ENCODE data around the gene WFIKKN2.

DNA sequence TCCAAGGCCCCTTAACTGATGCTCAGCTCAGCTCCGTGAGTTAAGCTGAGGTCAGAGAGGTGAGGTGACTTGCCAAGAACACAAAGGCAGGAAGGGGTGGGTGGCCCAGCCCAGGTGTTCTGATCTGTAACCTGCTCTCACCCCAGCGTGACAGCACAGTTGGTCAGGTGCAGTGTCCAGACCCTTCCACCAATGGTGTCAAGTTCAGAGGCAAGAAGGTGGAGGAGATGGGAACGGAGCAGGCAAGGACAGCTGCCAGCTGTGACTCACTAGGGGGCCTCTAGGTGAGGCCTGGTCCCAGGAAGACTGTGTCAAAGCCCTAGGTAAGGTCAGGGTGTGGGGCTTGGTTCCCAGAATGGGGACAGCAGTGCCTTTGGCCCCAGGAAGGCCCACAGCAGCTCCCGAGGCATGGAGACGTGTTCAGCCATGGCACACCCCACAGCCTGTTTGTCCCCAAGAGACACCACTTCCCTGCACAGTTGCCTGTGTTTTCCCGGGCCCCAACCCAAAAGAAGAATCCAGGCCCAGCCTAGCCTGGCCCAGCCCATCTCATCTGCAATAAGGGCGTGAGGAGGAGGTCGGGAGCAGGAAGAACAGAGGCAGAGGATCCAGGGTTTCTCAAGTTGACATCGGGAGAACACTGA, 7.2 kb downstream of the WFIKKN2 start:
- TF ChIP-seq, protein P1, sequence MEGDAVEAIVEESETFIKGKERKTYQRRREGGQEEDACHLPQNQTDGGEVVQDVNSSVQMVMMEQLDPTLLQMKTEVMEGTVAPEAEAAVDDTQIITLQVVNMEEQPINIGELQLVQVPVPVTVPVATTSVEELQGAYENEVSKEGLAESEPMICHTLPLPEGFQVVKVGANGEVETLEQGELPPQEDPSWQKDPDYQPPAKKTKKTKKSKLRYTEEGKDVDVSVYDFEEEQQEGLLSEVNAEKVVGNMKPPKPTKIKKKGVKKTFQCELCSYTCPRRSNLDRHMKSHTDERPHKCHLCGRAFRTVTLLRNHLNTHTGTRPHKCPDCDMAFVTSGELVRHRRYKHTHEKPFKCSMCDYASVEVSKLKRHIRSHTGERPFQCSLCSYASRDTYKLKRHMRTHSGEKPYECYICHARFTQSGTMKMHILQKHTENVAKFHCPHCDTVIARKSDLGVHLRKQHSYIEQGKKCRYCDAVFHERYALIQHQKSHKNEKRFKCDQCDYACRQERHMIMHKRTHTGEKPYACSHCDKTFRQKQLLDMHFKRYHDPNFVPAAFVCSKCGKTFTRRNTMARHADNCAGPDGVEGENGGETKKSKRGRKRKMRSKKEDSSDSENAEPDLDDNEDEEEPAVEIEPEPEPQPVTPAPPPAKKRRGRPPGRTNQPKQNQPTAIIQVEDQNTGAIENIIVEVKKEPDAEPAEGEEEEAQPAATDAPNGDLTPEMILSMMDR (IDR thresholded peaks at IDR 0.05; ENCODE audit: control extremely low read depth in 1 of 3, insufficient read depth in 1 of 3, low read depth in 1 of 3, low read length in 3 of 3), result no peak
- no peak for TF ChIP-seq ASH2L (IDR thresholded peaks at IDR 0.05; ENCODE audit: low read length)
- TF ChIP-seq RNF2 (IDR thresholded peaks at IDR 0.05; ENCODE audit: borderline replicate concordance, low read depth, low read length, missing control alignments, poor library complexity, severe bottlenecking), result no peak
- no peak for TF ChIP-seq MAFK (IDR thresholded peaks at IDR 0.05; ENCODE audit: low read depth, low read length)
- no peak for TF ChIP-seq KDM5A (IDR thresholded peaks at IDR 0.05; ENCODE audit: low read length)
- TF ChIP-seq SIN3A (conservative IDR thresholded peaks at IDR 0.05 in 1 of 2, IDR thresholded peaks at IDR 0.05 in 1 of 2; ENCODE audit: low read depth in 1 of 2, low read length in 2 of 2), result no peak
- no peak for TF ChIP-seq EP300 (IDR thresholded peaks at IDR 0.05; ENCODE audit: borderline replicate concordance in 1 of 2, low read depth in 2 of 2, low read length in 2 of 2)
- no peak for TF ChIP-seq BACH1 (IDR thresholded peaks at IDR 0.05; ENCODE audit: low read length)
- no peak for TF ChIP-seq POLR2AphosphoS5 (IDR thresholded peaks at IDR 0.05; ENCODE audit: low read depth, low read length)
- TF ChIP-seq SP2 (IDR thresholded peaks at IDR 0.05; ENCODE audit: low read length), result no peak
- no peak for TF ChIP-seq TAF1 (IDR thresholded peaks at IDR 0.05; ENCODE audit: low read depth, low read length)
- no peak for TF ChIP-seq RFX5 (IDR thresholded peaks at IDR 0.05; ENCODE audit: borderline replicate concordance, low read depth, low read length)
- TF ChIP-seq EZH2 (IDR thresholded peaks at IDR 0.05; ENCODE audit: low read depth, low read length, severe bottlenecking), result no peak
- TF ChIP-seq POLR2A (IDR thresholded peaks at IDR 0.05; ENCODE audit: control extremely low read depth in 1 of 2, low read depth in 2 of 2, low read length in 2 of 2), result no peak

Data from H1 (cell line).